OCI-LY3 (cell line): ENCODE data around the gene MRTFA.

Experiments
- H2AFZ ChIP-seq: fragments of 200-600, 300-600 bp; shearing (Covaris generic); 2 replicates; pipeline ENCODE4 v1.6.0; 2014; ENCODE audit warnings: antibody characterized with exemption, low read depth, low read length
- H3K27ac ChIP-seq: fragments of 200-600, 300-600 bp; sonication (generic); 2 replicates; pipeline ENCODE4 v1.5.1; 2014; ENCODE audit warnings: mild to moderate bottlenecking, low read length, moderate library complexity, mixed read lengths
- H3K27me3 ChIP-seq: fragments of 200-600, 300-600 bp; sonication (generic); 2 replicates; pipeline ENCODE4 v1.6.1; 2014; ENCODE audit warnings: low read depth, low read length, mixed read lengths
- H3K36me3 ChIP-seq: fragments of 200-600, 300-600 bp; sonication (generic); replicated peaks from 2 replicates; pipeline ENCODE3; 2014; ENCODE audit warnings: low read depth, low read length, mixed read lengths
- H3K4me1 ChIP-seq: fragments of 300-600, 200-600 bp; sonication (generic); 2 replicates; pipeline ENCODE4 v1.6.1; 2014; ENCODE audit warnings: low read length, mixed read lengths
- H3K4me2 ChIP-seq: fragments of 200-600, 300-600 bp; sonication (generic); 2 replicates; pipeline ENCODE4 v1.6.1; 2014; ENCODE audit warnings: low read length, mixed read lengths
- H3K4me3 ChIP-seq: fragments of 300-600, 200-600 bp; sonication (generic); 2 replicates; pipeline ENCODE4 v1.5.1; 2014; ENCODE audit warnings: antibody characterized with exemption, mild to moderate bottlenecking, low read length, moderate library complexity
- H3K79me2 ChIP-seq: fragments of 300-600, 200-600 bp; shearing (Covaris generic); 2 replicates; pipeline ENCODE4 v1.6.1; 2014; ENCODE audit warnings: mild to moderate bottlenecking, low read length, mixed read lengths
- H3K9ac ChIP-seq: fragments of 300-600, 200-600 bp; shearing (Covaris generic); 2 replicates; pipeline ENCODE4 v1.6.0; 2014; ENCODE audit warnings: mild to moderate bottlenecking, low read length, moderate library complexity
- H3K9me3 ChIP-seq: fragments of 200-600, 300-600 bp; shearing (Covaris generic); 2 replicates; pipeline ENCODE4 v1.6.1; 2014; ENCODE audit warnings: low read length, mixed read lengths; ENCODE audit not compliant: insufficient read depth
- H4K20me1 ChIP-seq: fragments of 200-600, 300-600 bp; sonication (generic); 2 replicates; pipeline ENCODE4 v1.6.1; 2016; ENCODE audit warnings: low read length, mixed read lengths; ENCODE audit not compliant: insufficient read depth
- EZH2phosphoT487 ChIP-seq: fragments of 200-600 bp; shearing (Covaris generic); IDR thresholded peaks from 2 replicates; pipeline ENCODE4 v1.6.1; 2018; ENCODE audit warnings: antibody characterized with exemption, mixed run types, low read depth
- TF ChIP-seq, protein P1 (sequence below): fragments of 200-600, 300-600 bp; sonication (generic); IDR thresholded peaks from 2 replicates; pipeline ENCODE4 v1.5.1; 2014; ENCODE audit warnings: antibody characterized with exemption, low read length, low read depth

MRTFA gene

GRCh38 chr22:40374567-40374966 is 262.0 kb downstream of the MRTFA start:
- Histone ChIP-seq H3K36me3 (peaks cover 17% of the 10 kb centered on the region), H3K4me1 (peaks cover 14% of the 10 kb centered on the region), H3K4me3 (no peak overlapping the region), H4K20me1 (peaks cover 7% of the 10 kb centered on the region; the same call in 1 of the 2 replicates), H3K9me3 (no peaks in the 10 kb centered on the region), H3K9ac (no peak overlapping the region), H3K27ac (no peak overlapping the region), H3K4me2 (no peak overlapping the region), H3K79me2 (peaks cover 22% of the 10 kb centered on the region), H2AFZ (no peak overlapping the region), H3K27me3 (no peaks in the 10 kb centered on the region)
- TF ChIP-seq, protein P1, sequence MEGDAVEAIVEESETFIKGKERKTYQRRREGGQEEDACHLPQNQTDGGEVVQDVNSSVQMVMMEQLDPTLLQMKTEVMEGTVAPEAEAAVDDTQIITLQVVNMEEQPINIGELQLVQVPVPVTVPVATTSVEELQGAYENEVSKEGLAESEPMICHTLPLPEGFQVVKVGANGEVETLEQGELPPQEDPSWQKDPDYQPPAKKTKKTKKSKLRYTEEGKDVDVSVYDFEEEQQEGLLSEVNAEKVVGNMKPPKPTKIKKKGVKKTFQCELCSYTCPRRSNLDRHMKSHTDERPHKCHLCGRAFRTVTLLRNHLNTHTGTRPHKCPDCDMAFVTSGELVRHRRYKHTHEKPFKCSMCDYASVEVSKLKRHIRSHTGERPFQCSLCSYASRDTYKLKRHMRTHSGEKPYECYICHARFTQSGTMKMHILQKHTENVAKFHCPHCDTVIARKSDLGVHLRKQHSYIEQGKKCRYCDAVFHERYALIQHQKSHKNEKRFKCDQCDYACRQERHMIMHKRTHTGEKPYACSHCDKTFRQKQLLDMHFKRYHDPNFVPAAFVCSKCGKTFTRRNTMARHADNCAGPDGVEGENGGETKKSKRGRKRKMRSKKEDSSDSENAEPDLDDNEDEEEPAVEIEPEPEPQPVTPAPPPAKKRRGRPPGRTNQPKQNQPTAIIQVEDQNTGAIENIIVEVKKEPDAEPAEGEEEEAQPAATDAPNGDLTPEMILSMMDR, result no peak
- no peak for TF ChIP-seq EZH2phosphoT487

DNA sequence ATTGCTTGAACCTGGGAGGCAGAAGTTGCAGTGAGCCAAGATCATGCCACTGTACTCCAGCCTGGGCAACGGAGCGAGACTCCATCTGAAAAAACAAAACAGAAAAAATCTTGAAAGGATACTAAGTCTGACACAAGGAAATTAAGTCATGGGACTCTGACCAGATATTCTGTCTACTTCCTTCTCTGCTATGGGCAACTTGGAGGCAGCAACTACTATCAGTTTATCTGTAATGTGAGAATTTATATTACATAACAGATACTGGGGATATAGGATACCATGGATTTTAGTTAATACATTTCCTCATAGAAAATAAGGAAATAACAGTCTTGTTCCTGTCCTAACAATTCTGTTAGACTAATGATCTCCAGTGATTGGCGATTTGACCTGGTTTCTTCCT is 267.7 kb downstream of the MRTFA start:
- no peak for TF ChIP-seq EZH2phosphoT487
- TF ChIP-seq, protein P1, result no peak
- no peaks in the 10 kb centered on the region for H3K27me3 ChIP-seq
- no peaks in the 10 kb centered on the region for H3K9me3 ChIP-seq
- H3K4me1 ChIP-seq, result peaks cover 5% of the 10 kb centered on the region
- no peak overlapping the region for H3K27ac ChIP-seq
- peaks cover 13% of the 10 kb centered on the region for H3K79me2 ChIP-seq
- no peak overlapping the region for H2AFZ ChIP-seq
- no peak overlapping the region for H3K4me2 ChIP-seq
- H4K20me1 ChIP-seq, result no peaks in the 10 kb centered on the region
- H3K4me3 ChIP-seq, result no peak overlapping the region
- H3K36me3 ChIP-seq, result peaks cover 47% of the 10 kb centered on the region
- no peak overlapping the region for H3K9ac ChIP-seq

GRCh38 chr22:40368016-40368415 is 268.5 kb downstream of the MRTFA start:
- no peaks in the 10 kb centered on the region for H3K27me3 ChIP-seq
- no peaks in the 10 kb centered on the region for H4K20me1 ChIP-seq
- H3K27ac ChIP-seq, result no peak overlapping the region
- peaks cover 13% of the 10 kb centered on the region for H3K79me2 ChIP-seq
- peaks cover 45% of the 10 kb centered on the region for H3K36me3 ChIP-seq
- H3K4me2 ChIP-seq, result no peak overlapping the region
- H2AFZ ChIP-seq, result no peak overlapping the region
- H3K9ac ChIP-seq, result no peak overlapping the region
- TF ChIP-seq, protein P1, result no peak
- TF ChIP-seq EZH2phosphoT487, result no peak
- H3K4me3 ChIP-seq, result no peak overlapping the region
- no peaks in the 10 kb centered on the region for H3K9me3 ChIP-seq
- peaks cover 5% of the 10 kb centered on the region for H3K4me1 ChIP-seq

GRCh38 chr22:40367342-40367741 is 269.2 kb downstream of the MRTFA start:
- no peak overlapping the region for H2AFZ ChIP-seq
- no peak overlapping the region for H3K27ac ChIP-seq
- no peak overlapping the region for H3K4me3 ChIP-seq
- no peaks in the 10 kb centered on the region for H3K9me3 ChIP-seq
- peaks cover 48% of the 10 kb centered on the region for H3K36me3 ChIP-seq
- H3K4me2 ChIP-seq, result no peak overlapping the region
- no peak overlapping the region for H3K9ac ChIP-seq
- TF ChIP-seq, protein P1, result no peak
- TF ChIP-seq EZH2phosphoT487, result no peak
- H4K20me1 ChIP-seq, result no peaks in the 10 kb centered on the region
- peaks cover 5% of the 10 kb centered on the region for H3K4me1 ChIP-seq
- no peaks in the 10 kb centered on the region for H3K27me3 ChIP-seq
- H3K79me2 ChIP-seq, result peaks cover 13% of the 10 kb centered on the region
